K562 treated with DMSO at 1 percent for 12 hours (cell line): ENCODE results near the gene ICAM1. TPM values are rescaled to one million over a fixed set of nuclear protein-coding genes. Genes with fewer than 3 reads are reported as not detected.

Experiments
- total RNA-seq: library from RNA; unstranded; fragments of 300-600 nt; gene quantifications from 2 replicates; pipeline ENCODE4 v1.2.3, GENCODE V29; 2022; ENCODE audit not compliant: insufficient read depth

Gene ICAM1, protein sequence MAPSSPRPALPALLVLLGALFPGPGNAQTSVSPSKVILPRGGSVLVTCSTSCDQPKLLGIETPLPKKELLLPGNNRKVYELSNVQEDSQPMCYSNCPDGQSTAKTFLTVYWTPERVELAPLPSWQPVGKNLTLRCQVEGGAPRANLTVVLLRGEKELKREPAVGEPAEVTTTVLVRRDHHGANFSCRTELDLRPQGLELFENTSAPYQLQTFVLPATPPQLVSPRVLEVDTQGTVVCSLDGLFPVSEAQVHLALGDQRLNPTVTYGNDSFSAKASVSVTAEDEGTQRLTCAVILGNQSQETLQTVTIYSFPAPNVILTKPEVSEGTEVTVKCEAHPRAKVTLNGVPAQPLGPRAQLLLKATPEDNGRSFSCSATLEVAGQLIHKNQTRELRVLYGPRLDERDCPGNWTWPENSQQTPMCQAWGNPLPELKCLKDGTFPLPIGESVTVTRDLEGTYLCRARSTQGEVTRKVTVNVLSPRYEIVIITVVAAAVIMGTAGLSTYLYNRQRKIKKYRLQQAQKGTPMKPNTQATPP
- 50.8 and 121 TPM in 2 replicates for total RNA-seq

DNA sequence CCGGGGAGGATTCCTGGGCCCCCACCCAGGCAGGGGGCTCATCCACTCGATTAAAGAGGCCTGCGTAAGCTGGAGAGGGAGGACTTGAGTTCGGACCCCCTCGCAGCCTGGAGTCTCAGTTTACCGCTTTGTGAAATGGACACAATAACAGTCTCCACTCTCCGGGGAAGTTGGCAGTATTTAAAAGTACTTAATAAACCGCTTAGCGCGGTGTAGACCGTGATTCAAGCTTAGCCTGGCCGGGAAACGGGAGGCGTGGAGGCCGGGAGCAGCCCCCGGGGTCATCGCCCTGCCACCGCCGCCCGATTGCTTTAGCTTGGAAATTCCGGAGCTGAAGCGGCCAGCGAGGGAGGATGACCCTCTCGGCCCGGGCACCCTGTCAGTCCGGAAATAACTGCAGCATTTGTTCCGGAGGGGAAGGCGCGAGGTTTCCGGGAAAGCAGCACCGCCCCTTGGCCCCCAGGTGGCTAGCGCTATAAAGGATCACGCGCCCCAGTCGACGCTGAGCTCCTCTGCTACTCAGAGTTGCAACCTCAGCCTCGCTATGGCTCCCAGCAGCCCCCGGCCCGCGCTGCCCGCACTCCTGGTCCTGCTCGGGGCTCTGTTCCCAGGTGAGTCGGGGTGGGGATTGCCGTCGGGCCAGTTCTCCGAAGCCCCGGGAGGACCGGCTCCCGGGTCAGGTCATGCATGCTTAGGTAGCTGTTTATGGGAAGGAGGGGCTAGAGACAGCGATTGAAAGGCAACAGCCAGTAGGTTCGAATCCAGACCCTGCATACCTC is at the start of gene ICAM1:
Gene ICAM1 (plus strand): TSS at position 505 of the 779 bp plus-strand sequence. CDS start 40 bp downstream, at position 545.

DNA sequence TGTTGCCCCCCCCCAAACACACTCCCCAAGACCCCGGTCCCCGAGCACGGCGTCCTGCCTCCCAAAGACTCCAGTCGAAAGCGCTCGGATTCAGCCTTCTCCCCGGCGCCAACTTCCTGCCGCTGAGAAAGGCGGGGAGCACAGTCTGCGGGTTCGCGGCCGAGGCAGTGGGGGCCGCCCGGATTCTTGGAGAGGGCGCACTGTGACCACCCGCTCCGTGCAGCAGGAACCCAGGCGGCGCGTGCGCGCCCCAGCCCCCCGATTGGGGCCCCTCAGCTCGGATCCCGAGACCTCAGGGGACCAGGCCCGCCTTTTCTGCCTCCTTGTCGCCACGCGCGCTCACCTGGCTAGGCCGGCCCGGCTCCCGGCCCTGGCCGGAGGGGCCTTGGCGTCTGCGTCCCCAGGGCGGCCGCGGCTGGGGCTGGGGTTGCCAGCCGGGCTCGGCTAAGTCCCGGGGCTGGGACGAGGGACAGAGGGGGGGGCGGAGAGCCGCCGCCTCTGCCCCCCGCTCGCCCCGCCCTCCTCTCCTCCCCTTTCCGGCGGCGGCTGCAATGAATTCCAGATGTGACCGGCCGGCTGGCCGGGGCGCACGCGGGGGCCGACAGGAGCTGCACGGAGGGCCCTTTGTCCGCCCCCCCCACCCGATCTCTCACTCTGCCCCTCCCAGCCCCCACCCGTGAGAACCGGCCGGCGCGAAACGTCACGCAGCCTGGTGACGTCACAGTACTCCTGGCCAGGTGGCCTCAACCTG is 39.9 kb upstream of the ICAM1 start, which contains the start of gene S1PR2:
Gene S1PR2 (minus strand): TSS at position 471 of the 751 bp plus-strand sequence. CDS start 6,426 bp downstream, outside the sequence.

DNA sequence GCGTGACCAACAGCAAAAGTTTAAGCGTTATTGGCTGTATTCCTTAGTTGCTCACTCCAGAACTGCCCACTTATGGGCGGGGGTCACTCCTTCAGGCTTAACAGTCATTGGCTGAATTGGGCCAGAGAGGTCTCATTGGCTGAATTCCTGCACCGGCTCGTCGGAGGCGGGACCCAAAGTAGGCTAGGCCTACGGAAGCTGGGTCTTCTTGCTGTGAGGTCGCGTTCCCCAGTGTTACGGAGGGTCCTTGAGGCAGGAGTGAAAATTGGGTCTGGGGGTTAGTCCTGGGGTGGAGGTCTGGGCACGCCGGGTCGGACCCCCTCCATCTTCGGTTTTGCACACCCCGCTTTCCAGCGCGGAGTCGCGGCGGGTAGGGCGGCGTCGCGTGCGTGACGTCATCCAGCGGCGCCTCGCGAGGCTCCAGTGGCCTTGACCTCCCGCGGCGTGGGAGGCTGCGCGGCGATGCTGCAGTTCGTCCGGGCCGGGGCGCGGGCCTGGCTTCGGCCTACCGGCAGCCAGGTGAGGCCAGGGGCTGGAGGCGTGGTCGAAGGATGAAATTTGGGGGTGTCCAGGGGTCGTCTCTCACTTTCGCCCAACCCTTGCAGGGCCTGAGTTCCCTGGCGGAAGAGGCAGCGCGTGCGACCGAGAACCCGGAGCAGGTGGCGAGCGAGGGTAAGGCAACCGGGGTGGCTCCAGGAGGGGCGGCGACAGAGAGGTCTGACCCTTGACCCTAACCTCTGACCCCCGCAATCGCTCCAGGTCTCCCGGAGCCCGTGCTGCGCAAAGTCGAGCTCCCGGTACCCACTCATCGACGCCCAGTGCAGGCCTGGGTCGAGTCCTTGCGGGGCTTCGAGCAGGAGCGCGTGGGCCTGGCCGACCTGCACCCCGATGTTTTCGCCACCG is 18.9 kb upstream of the ICAM1 start, which contains the start of gene MRPL4:
Gene MRPL4 (plus strand): TSS at position 423 of the 903 bp plus-strand sequence. CDS start 40 bp downstream, at position 463.

DNA sequence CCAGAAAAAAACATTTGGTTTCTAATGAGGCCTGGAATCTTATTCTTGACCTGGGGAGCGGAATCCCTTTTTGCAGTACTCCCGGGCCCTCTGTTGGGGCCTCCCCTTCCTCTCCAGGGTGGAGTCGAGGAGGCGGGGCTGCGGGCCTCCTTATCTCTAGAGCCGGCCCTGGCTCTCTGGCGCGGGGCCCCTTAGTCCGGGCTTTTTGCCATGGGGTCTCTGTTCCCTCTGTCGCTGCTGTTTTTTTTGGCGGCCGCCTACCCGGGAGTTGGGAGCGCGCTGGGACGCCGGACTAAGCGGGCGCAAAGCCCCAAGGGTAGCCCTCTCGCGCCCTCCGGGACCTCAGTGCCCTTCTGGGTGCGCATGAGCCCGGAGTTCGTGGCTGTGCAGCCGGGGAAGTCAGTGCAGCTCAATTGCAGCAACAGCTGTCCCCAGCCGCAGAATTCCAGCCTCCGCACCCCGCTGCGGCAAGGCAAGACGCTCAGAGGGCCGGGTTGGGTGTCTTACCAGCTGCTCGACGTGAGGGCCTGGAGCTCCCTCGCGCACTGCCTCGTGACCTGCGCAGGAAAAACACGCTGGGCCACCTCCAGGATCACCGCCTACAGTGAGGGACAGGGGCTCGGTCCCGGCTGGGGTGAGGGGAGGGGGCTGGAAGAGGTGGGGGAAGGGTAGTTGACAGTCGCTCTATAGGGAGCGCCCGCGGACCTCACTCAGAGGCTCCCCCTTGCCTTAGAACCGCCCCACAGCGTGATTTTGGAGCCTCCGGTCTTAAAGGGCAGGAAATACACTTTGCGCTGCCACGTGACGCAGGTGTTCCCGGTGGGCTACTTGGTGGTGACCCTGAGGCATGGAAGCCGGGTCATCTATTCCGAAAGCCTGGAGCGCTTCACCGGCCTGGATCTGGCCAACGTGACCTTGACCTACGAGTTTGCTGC is 16.1 kb downstream of the ICAM1 start, which contains the start of gene ICAM4:
Gene ICAM4 (plus strand): TSS at position 153 of the 935 bp plus-strand sequence. CDS start 58 bp downstream, at position 211.

DNA sequence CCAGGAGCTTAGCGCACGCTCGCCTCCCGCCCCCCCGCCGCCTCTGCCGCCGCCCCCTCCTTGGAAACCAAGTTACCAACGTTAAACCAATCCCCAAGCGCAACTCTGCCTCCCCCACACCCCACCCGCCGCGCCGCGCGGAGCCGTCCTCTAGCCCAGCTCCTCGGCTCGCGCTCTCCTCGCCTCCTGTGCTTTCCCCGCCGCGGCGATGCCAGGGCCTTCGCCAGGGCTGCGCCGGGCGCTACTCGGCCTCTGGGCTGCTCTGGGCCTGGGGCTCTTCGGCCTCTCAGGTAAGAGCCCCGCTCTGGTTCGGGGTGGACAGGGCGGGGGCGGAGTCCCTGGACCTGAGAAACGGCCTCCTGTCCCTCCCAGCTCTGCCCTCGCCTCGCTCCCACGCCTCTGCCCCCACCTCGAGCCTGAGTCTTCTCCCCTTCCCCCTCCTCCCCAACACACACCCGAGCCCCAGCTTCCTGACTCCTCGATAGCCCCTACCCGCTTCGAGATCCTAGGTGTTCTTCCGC is 19.0 kb downstream of the ICAM1 start, which contains the start of gene ICAM5:
Gene ICAM5 (plus strand): TSS at position 117 of the 521 bp plus-strand sequence. CDS start 92 bp downstream, at position 209.

DNA sequence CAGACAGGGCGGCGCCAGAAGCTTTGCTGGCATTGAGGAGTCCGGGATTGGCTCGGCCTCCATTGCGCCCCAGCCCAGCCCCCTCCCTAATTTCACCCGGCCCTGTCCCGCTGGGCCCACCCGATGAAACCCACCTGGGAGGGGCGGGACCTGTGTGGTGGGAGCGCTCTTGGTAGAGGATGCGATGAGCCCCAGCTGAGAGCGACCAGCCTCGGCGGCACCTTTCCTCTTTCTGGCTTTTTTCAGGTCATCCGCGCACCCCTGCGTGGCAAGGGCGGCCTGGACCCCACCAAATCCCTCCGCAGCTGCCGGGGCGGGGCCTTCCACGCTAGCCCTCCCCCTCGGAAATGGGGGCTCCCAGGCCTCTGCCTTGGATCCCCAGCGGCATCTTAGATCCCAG is 38.5 kb downstream of the ICAM1 start, which contains the start of gene ZGLP1:
Gene ZGLP1 (minus strand): TSS at position 393 of the 400 bp plus-strand sequence.

DNA sequence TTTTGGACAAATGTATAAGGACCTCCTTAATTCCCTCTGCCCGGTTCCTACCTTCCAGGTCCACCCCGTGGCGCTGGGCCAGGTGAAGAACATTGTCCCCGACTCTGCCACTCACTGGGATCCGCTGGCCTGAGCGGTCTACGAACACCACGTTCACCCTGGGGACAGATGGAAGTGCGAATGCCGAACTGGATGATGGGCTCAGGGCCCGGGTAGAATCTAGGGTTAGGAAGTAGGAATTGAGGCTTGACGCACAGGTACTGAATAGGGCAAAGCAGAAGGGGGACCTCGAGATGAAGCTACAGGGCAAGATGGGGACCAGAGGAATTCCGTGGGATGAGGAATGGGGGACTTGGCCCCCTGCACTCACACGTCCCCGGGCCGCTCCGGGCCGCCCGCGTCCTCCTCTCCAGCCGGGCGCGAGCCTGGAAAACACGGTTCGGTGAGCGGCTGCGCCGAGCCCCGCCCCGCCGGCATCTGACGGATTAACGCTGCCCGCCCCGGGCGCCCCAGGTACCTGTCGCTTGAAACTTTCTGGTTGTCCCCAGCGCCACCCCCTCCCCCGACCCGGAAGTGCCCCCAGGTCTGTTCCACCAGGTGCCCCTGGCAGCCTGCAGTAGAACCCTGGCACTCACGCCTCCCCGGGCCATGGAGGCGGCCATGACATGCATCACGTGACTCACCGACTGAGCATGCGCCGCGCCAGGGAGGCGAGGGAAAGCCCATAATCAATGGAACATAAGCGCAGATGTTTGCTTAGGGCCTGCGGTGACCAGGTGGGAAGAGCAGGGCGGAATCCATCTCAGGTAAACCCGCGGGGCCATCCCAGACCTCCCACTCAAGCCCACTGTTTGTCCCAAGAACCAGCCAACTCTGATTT is 44.7 kb downstream of the ICAM1 start, which contains the start of gene FDX2:
Gene FDX2 (minus strand): TSS at position 681 of the 880 bp plus-strand sequence. CDS start 19 bp downstream, at position 662.

DNA sequence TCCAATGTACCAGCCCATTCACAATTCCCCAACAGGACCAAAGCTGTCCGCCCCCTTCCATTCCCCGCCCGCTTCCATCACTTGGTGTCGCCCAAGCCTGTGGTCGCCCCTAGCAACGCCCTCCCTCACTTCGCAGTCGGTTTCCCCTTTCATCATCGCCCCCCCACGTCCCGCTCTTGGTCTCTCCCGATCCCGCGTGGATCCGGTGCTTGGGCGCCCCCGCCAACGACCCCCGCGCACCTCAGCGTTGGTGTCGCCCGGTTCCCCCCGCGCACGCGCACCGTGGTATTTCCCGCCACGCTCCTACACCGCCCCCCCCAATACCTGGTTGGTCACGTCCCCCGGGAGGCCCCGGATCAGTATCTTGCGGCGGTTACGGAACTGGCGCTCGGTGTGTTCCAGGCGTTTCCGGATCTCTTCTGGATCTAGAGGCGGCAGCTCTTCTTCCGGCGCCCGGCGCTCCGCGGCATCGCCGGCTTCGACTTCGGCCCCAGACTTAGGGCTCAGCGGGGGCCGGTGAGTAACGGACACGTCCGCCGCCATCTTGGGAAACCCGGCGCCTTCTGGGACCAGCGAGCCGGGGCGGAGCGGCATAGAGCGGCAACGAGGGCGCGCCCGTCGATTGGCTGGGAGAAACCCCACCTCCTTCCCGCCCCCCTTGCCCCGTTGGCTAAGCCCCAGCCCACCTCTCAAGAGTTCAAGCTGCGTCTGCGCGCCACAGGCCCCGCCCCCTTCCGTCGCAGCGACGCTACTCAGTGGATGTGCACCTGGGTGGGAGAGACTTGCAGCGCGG is 62.2 kb downstream of the ICAM1 start, which contains the start of gene RAVER1:
Gene RAVER1 (minus strand): TSS at position 565 of the 793 bp plus-strand sequence. CDS start 22 bp downstream, at position 543.

Other genes with a start within 250 kb of the ICAM1 start
- 14.6 and 24.1 TPM in 2 replicates for gene SHFL, start 184.8 kb upstream of the ICAM1 start, total RNA-seq
- 0.84 TPM in 1 of 2 replicates, not detected in the other for gene ANGPTL6, start 168.4 kb upstream of the ICAM1 start, total RNA-seq
- 22.9 and 29.3 TPM in 2 replicates for gene PPAN, start 164.8 kb upstream of the ICAM1 start, total RNA-seq
- gene P2RY11, start 159.4 kb upstream of the ICAM1 start, total RNA-seq = 6.0 and 9.5 TPM in 2 replicates
- gene EIF3G, start 151.2 kb upstream of the ICAM1 start, total RNA-seq = 312 and 388 TPM in 2 replicates
- 95.8 and 157 TPM in 2 replicates for gene DNMT1, start 76.2 kb upstream of the ICAM1 start, total RNA-seq
- 0.93 and 2.8 TPM in 2 replicates for gene S1PR2, start 39.8 kb upstream of the ICAM1 start, total RNA-seq
- 107 and 119 TPM in 2 replicates for gene MRPL4, start 18.9 kb upstream of the ICAM1 start, total RNA-seq
- gene ICAM4, start 15.8 kb downstream of the ICAM1 start, total RNA-seq = 78.4 and 98.9 TPM in 2 replicates
- gene ICAM5, start 18.8 kb downstream of the ICAM1 start, total RNA-seq = 16.8 and 26.7 TPM in 2 replicates
- 6.0 and 8.0 TPM in 2 replicates for gene ZGLP1, start 38.7 kb downstream of the ICAM1 start, total RNA-seq
- 27.1 and 43.9 TPM in 2 replicates for gene FDX2, start 44.9 kb downstream of the ICAM1 start, total RNA-seq
- gene RAVER1, start 62.4 kb downstream of the ICAM1 start, total RNA-seq = 32.1 and 76.4 TPM in 2 replicates
- gene ICAM3, start 68.5 kb downstream of the ICAM1 start, total RNA-seq = 7.0 and 10.9 TPM in 2 replicates
- 115 and 173 TPM in 2 replicates for gene TYK2, start 109.5 kb downstream of the ICAM1 start, total RNA-seq
- gene CDC37, start 132.4 kb downstream of the ICAM1 start, total RNA-seq = 197 and 242 TPM in 2 replicates
- gene PDE4A, start 149.4 kb downstream of the ICAM1 start, total RNA-seq = 7.6 and 19.3 TPM in 2 replicates
- gene KEAP1, start 232.2 kb downstream of the ICAM1 start, total RNA-seq = 55.0 and 67.1 TPM in 2 replicates
- not detected in 2 replicates for gene S1PR5, start 246.3 kb downstream of the ICAM1 start, total RNA-seq